ENCODE measurements around the gene TSEN15. TPM values are rescaled to one million over a fixed set of nuclear protein-coding genes. Genes with fewer than 3 reads are reported as not detected.

Gene TSEN15
- total and polyA plus RNA-seq, 2 donors from 2014 or later, result 24.7 to 25.6 TPM

- no peaks in the 10 kb centered on the region for H3K36me3 ChIP-seq (ENCODE audit: control insufficient read depth in 2 of 3, insufficient read depth in 3 of 3, low read length in 3 of 3)
- peaks cover 2% of the 10 kb centered on the region for H3K27me3 ChIP-seq (ENCODE audit: control insufficient read depth, insufficient read depth, low read length)
- H3K4me1 ChIP-seq (ENCODE audit: control insufficient read depth in 2 of 3, insufficient read depth in 2 of 3, low read depth in 1 of 3, low read length in 3 of 3), result peaks cover 0 to 12% (median 0%) of the 10 kb centered on the region in 3 donors
- intact Hi-C loops (cut with DNase I), result no loop called here
- peak overlapping the region in 2 of 3 donors; percentile 65 for H3K4me3 ChIP-seq (ENCODE audit: low read length in 3 of 3)
- H3K9me3 ChIP-seq (ENCODE audit: control insufficient read depth in 2 of 3, insufficient read depth in 1 of 3, low read length in 3 of 3), result no peaks in the 10 kb centered on the region
- no peak for TF ChIP-seq CTCF (IDR thresholded peaks at IDR 0.05; ENCODE audit: borderline replicate concordance, extremely low read depth, insufficient read depth)
- no peak overlapping the region for H3K27ac ChIP-seq (ENCODE audit: low read depth in 2 of 2, low read length in 2 of 2)
- FAIRE-seq (no peak), DNase-seq (peak; percentile 36 to 74 (median 53))
- H3K9ac ChIP-seq (ENCODE audit: low read length in 3 of 3), result no peak overlapping the region
Observed at GRCh38 chr1:184035719-184036516, 15.6 kb upstream of the TSEN15 start.

DNA sequence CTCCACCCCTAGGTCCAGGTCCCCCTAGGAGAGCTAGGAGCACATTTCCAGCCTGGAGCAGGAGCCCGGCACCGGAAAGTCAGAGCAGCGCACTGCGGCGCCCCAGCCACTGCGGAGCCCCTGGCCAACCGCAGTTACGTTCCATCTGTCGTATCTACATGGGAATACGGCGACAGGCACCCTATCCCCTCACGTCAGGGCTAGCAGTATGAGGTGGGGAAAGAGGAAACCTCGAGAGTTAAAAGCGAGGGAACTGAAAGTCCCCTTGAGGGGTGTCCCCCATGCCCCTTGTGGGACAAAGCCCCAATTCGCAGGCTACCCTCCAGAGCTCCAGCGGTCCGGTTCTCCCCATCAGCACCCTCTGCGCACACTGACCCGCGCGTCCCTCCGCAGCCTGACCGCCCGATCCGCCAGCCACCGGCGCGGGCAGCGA lies 15.0 kb upstream of the TSEN15 start:
- Histone ChIP-seq H3K27me3 (ENCODE audit: control insufficient read depth, insufficient read depth, low read length) (peaks cover 2% of the 10 kb centered on the region), H3K9me3 (ENCODE audit: control insufficient read depth in 2 of 3, insufficient read depth in 1 of 3, low read length in 3 of 3) (no peaks in the 10 kb centered on the region), H3K4me1 (ENCODE audit: control insufficient read depth in 2 of 3, insufficient read depth in 2 of 3, low read depth in 1 of 3, low read length in 3 of 3) (peaks cover 0 to 12% (median 0%) of the 10 kb centered on the region in 3 donors), H3K36me3 (ENCODE audit: control insufficient read depth in 2 of 3, insufficient read depth in 3 of 3, low read length in 3 of 3) (no peaks in the 10 kb centered on the region), H3K9ac (ENCODE audit: low read length in 3 of 3) (peak overlapping the region in 1 of 3 donors; percentile 50), H3K4me3 (ENCODE audit: low read length in 3 of 3) (peak overlapping the region; percentile 65 to 69 (median 65)), H3K27ac (ENCODE audit: low read depth in 2 of 2, low read length in 2 of 2) (no peak overlapping the region)
- DNase-seq (peak; percentile 73 to 86 (median 81)), FAIRE-seq (no peak)
- intact Hi-C loops (cut with DNase I), result no loop called here
- no peak for TF ChIP-seq CTCF (IDR thresholded peaks at IDR 0.05; ENCODE audit: borderline replicate concordance, extremely low read depth, insufficient read depth)

GRCh38 chr1:184037849-184038591 lies 13.5 kb upstream of the TSEN15 start:
- Histone ChIP-seq H3K27me3 (ENCODE audit: control insufficient read depth, insufficient read depth, low read length) (peaks cover 2% of the 10 kb centered on the region), H3K27ac (ENCODE audit: low read depth in 2 of 2, low read length in 2 of 2) (no peak overlapping the region), H3K9ac (ENCODE audit: low read length in 3 of 3) (no peak overlapping the region), H3K36me3 (ENCODE audit: control insufficient read depth in 2 of 3, insufficient read depth in 3 of 3, low read length in 3 of 3) (no peaks in the 10 kb centered on the region), H3K4me3 (ENCODE audit: low read length in 3 of 3) (peak overlapping the region in 2 of 3 donors; percentile 43 to 52), H3K9me3 (ENCODE audit: control insufficient read depth in 2 of 3, insufficient read depth in 1 of 3, low read length in 3 of 3) (no peaks in the 10 kb centered on the region), H3K4me1 (ENCODE audit: control insufficient read depth in 2 of 3, insufficient read depth in 2 of 3, low read depth in 1 of 3, low read length in 3 of 3) (peaks cover 0 to 12% (median 0%) of the 10 kb centered on the region in 3 donors)
- intact Hi-C loops (cut with DNase I), result no loop called here
- FAIRE-seq (no peak), DNase-seq (no peak)
- TF ChIP-seq CTCF (IDR thresholded peaks at IDR 0.05; ENCODE audit: borderline replicate concordance, extremely low read depth, insufficient read depth), result no peak
